GM12878 (cell line): ENCODE results near the gene PI4KA. TPM values are rescaled to one million over a fixed set of nuclear protein-coding genes. Genes with fewer than 3 reads are reported as not detected.

ENCODE experiments used
- ATAC-seq: fragments of 200-7000 bp; cut with Tn5 transposase; 3 replicates; pipeline ENCODE4 v1.9.1; 2020; ENCODE audit warnings: mild to moderate bottlenecking, moderate library complexity
- BruUV-seq: library from RNA; stranded (reverse); fragments of 400-500 nt; replicated peaks from 2 replicates; lab custom pipeline; 2021; lab: Mats Ljungman, UMichigan
- CTCF ChIA-PET: fragments of 300-600 bp; sonication (Branson Sonifier 250); formaldehyde crosslinking; extraction: SDS; loops from one replicate; lab custom pipeline; 2021; ENCODE audit warnings: inconsistent platforms; lab: Yijun Ruan, JAX
- POLR2A ChIA-PET: fragments of 350-600 bp; formaldehyde crosslinking; extraction: SDS; loops from one replicate; lab custom pipeline; 2021; ENCODE audit warnings: inconsistent platforms; lab: Charles Lee
- RAD21 ChIA-PET: fragments of 300-600 bp; sonication (Branson Sonifier 250); formaldehyde crosslinking; loops from one replicate; lab custom pipeline; 2023; ENCODE audit warnings: antibody characterized with exemption; ENCODE audit not compliant: unreplicated experiment; lab: Charles Lee
- SMC1A ChIA-PET: fragments of 300-600 bp; sonication (Branson Sonifier 250); formaldehyde crosslinking; loops from one replicate; lab custom pipeline; 2023; ENCODE audit not compliant: unreplicated experiment, uncharacterized antibody; lab: Charles Lee
- DNase-seq: peaks from one replicate; pipeline ENCODE4 v3.0.0-alpha.2; 2011; ENCODE audit warnings: low read depth, low spot score
- FAIRE-seq: peaks from 3 replicates; lab custom pipeline; 2011; peaks lifted over from hg19 to GRCh38; lab: Jason Lieb, UNC
- H2AFZ ChIP-seq: 2 replicates; pipeline ENCODE4 v1.6.0; 2011; ENCODE audit warnings: low read depth, low read length, control low read depth; ENCODE audit not compliant: control insufficient read depth
- H3K27ac ChIP-seq: 2 replicates; pipeline ENCODE4 v1.5.1; 2011; ENCODE audit warnings: control low read depth; ENCODE audit not compliant: control insufficient read depth, insufficient read depth
- H3K27me3 ChIP-seq, 2 experiments: replicated peaks in 1 of 2; 2 replicates each; pipeline versions ENCODE4 v1.6.0 to v1.6.1; 2011; ENCODE audit warnings: low read length in 1 of 2; ENCODE audit not compliant: control insufficient read depth in 2 of 2, insufficient read depth in 2 of 2
- H3K36me3 ChIP-seq, 2 experiments: 2 replicates each; pipeline ENCODE4 v1.5.1; 2011; ENCODE audit warnings: low read length in 1 of 2; ENCODE audit not compliant: control insufficient read depth in 2 of 2, insufficient read depth in 2 of 2
- H3K4me1 ChIP-seq: 2 replicates; pipeline ENCODE4 v1.6.1; 2011; ENCODE audit warnings: mild to moderate bottlenecking, low read length, moderate library complexity, mixed read lengths; ENCODE audit not compliant: control insufficient read depth, insufficient read depth
- H3K4me2 ChIP-seq: 2 replicates; pipeline ENCODE4 v1.6.0; 2011; ENCODE audit warnings: control low read depth; ENCODE audit not compliant: control insufficient read depth, insufficient read depth
- H3K4me3 ChIP-seq: fragments of 200-600 bp; sonication (generic); 2 replicates; pipeline ENCODE4 v1.5.1; 2016
- H3K79me2 ChIP-seq: 2 replicates; pipeline ENCODE4 v1.6.0; 2011; ENCODE audit warnings: low read length; ENCODE audit not compliant: control insufficient read depth, insufficient read depth
- H3K9ac ChIP-seq: 2 replicates; pipeline ENCODE4 v1.8.0; 2011; ENCODE audit warnings: low read length, control low read depth, mixed read lengths; ENCODE audit not compliant: control insufficient read depth, insufficient read depth
- H3K9me3 ChIP-seq: replicated peaks from 3 replicates; pipeline ENCODE4 v1.5.1; 2011; ENCODE audit warnings: mild to moderate bottlenecking, low read length; ENCODE audit not compliant: control insufficient read depth, insufficient read depth
- H4K20me1 ChIP-seq: 2 replicates; pipeline ENCODE4 v1.6.0; 2011; ENCODE audit not compliant: control insufficient read depth, insufficient read depth
- CREM ChIP-seq: IDR thresholded peaks from 2 replicates; pipeline ENCODE4 v1.6.1; 2014; ENCODE audit warnings: antibody characterized with exemption, low read depth
- HDAC6 ChIP-seq: fragments of 200-600 bp; sonication (generic); IDR thresholded peaks from one replicate; pipeline ENCODE4 v1.8.0; 2017; ENCODE audit warnings: antibody characterized with exemption; ENCODE audit not compliant: unreplicated experiment
- IKZF1 ChIP-seq: fragments of 450-650 bp; conservative IDR thresholded peaks from 2 replicates; pipeline ENCODE4 v1.6.1; 2017; ENCODE audit warnings: antibody characterized with exemption, mild to moderate bottlenecking
- MTA3 ChIP-seq: IDR thresholded peaks from 2 replicates; pipeline ENCODE4 v1.6.1; 2012; ENCODE audit warnings: low read length, inconsistent platforms, borderline replicate concordance
- POLR2A ChIP-seq: IDR thresholded peaks from 2 replicates; pipeline ENCODE4 v1.6.1; 2011; ENCODE audit warnings: low read depth, mild to moderate bottlenecking, low read length
- SP1 ChIP-seq: IDR thresholded peaks from one replicate; pipeline ENCODE4 v1.6.1; 2011; ENCODE audit warnings: low read depth, low read length
- STAT3 ChIP-seq: IDR thresholded peaks from 2 replicates; pipeline ENCODE4 v1.6.1; 2011; ENCODE audit warnings: low read depth, low read length, improper control_type of control experiment
- WGBS: methylation state at CpG from one replicate; pipeline ENCODE4 v1.1.6; 2016; ENCODE audit warnings: low lambda C conversion rate; ENCODE audit not compliant: insufficient replicate concordance, insufficient coverage; ENCODE audit errors: missing lambda C conversion rate; 5-methylcytosine and 5-hydroxymethylcytosine counted together
- in situ Hi-C: fragments of 300-500 bp; cut with MboI; formaldehyde crosslinking; loops from 9 replicates; pipeline ENCODE4 v1.14.3; 2018; ENCODE audit warnings: mixed read lengths
- intact Hi-C: fragments of 100-400 bp; cut with micrococcal nuclease; formaldehyde crosslinking; loops from one replicate; pipeline ENCODE4 v1.14.2; 2022; ENCODE audit not compliant: unreplicated experiment
- polyA plus RNA-seq, 11 experiments: library from polyadenylated mRNA; depleted of rRNA in 4 of 11; unstranded in 6 of 11; stranded (reverse) in 5 of 11; fragments of >200 nt; fragmentation: Nextera tagmentation in 4 of 11; fragmentation: Illumina TruSeq in 1 of 11; extraction: Ambion mirVana in 4 of 11; extraction: Trizol in 1 of 11; gene quantifications; 1 replicate in 1 of 11; 2 replicates in 10 of 11; pipeline versions ENCODE4 v1.2.1 to v1.2.3, GENCODE V29; 2011 to 2016; ENCODE audit warnings: inconsistent platforms in 2 of 11, missing spikeins in 2 of 11, low read depth in 1 of 11
- total RNA-seq, 4 experiments: library from RNA; depleted of rRNA in 3 of 4; stranded (reverse); fragments of >200 nt in 3 of 4; fragmentation: Illumina TruSeq in 1 of 4; extraction: Trizol in 1 of 4; gene quantifications; 2 replicates each; pipeline versions ENCODE4 v1.2.1 to v1.2.3, GENCODE V29; 2013 to 2021
- TF ChIP-seq, protein P1 (sequence below): fragments of 450-650 bp; IDR thresholded peaks from 2 replicates; pipeline ENCODE4 v1.6.1; 2017; ENCODE audit warnings: mild to moderate bottlenecking, moderate library complexity

The PI4KA gene
- total and polyA plus RNA-seq, 10 of the 15 experiments (the other 5 are each of a cell fraction or from before 2014, with no cell fraction given), result 4.2 to 78.4 (median 42.1) TPM

GRCh38 chr22:20664594-20664959, 194.0 kb downstream of the PI4KA start:
- Histone ChIP-seq H3K36me3 (no peaks in the 10 kb centered on the region), H3K79me2 (no peaks in the 10 kb centered on the region), H3K27me3 (no peaks in the 10 kb centered on the region), H3K27ac (no peak overlapping the region), H3K9ac (no peak overlapping the region), H4K20me1 (no peaks in the 10 kb centered on the region), H3K4me3 (no peak overlapping the region), H2AFZ (no peak overlapping the region), H3K4me1 (no peaks in the 10 kb centered on the region), H3K4me2 (no peak overlapping the region), H3K9me3 (no peaks in the 10 kb centered on the region; the same call in 2 of the 3 replicates)
- FAIRE-seq, result no peak
- BruUV-seq, result no TSS peak
- 94% methylated on average over 1 of the region's 1 CpG for WGBS
- in situ Hi-C loops, result no loop called here
- TF ChIP-seq HDAC6 (no peak), POLR2A (no peak), CREM (no peak), MTA3 (no peak), SP1 (no peak), STAT3 (no peak), IKZF1 (no peak)
- TF ChIP-seq, protein P1, sequence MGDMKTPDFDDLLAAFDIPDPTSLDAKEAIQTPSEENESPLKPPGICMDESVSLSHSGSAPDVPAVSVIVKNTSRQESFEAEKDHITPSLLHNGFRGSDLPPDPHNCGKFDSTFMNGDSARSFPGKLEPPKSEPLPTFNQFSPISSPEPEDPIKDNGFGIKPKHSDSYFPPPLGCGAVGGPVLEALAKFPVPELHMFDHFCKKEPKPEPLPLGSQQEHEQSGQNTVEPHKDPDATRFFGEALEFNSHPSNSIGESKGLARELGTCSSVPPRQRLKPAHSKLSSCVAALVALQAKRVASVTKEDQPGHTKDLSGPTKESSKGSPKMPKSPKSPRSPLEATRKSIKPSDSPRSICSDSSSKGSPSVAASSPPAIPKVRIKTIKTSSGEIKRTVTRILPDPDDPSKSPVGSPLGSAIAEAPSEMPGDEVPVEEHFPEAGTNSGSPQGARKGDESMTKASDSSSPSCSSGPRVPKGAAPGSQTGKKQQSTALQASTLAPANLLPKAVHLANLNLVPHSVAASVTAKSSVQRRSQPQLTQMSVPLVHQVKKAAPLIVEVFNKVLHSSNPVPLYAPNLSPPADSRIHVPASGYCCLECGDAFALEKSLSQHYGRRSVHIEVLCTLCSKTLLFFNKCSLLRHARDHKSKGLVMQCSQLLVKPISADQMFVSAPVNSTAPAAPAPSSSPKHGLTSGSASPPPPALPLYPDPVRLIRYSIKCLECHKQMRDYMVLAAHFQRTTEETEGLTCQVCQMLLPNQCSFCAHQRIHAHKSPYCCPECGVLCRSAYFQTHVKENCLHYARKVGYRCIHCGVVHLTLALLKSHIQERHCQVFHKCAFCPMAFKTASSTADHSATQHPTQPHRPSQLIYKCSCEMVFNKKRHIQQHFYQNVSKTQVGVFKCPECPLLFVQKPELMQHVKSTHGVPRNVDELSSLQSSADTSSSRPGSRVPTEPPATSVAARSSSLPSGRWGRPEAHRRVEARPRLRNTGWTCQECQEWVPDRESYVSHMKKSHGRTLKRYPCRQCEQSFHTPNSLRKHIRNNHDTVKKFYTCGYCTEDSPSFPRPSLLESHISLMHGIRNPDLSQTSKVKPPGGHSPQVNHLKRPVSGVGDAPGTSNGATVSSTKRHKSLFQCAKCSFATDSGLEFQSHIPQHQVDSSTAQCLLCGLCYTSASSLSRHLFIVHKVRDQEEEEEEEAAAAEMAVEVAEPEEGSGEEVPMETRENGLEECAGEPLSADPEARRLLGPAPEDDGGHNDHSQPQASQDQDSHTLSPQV, result no peak
- ATAC-seq, result no peak
- no peak for DNase-seq
- ChIA-PET POLR2A (no interaction called here), RAD21 (no interaction called here), SMC1A (no interaction called here), CTCF (no interaction called here)
- intact Hi-C loops, result no loop called here
